K562 (cell line): ENCODE measurements around the gene ANO7. TPM values are rescaled to one million over a fixed set of nuclear protein-coding genes. Genes with fewer than 3 reads are reported as not detected.
A peak's percentile ranks its signal among the peaks of the same experiment; 100 is the strongest.

Source experiments
- ATAC-seq: fragments of 200-7000 bp; cut with Tn5 transposase; 3 replicates; pipeline ENCODE4 v1.9.1; 2020; ENCODE audit warnings: moderate library complexity
- BruUV-seq: library from RNA; stranded (reverse); fragments of 400-500 nt; replicated peaks from 2 replicates; lab custom pipeline; 2021; lab: Mats Ljungman, UMichigan
- CTCF ChIA-PET: fragments of 300-600 bp; formaldehyde crosslinking; extraction: SDS; loops from one replicate; lab custom pipeline; 2021; ENCODE audit warnings: low intra/inter-chr PET ratio; lab: Yijun Ruan, JAX
- POLR2A ChIA-PET: fragments of 300-600, 350-650 bp; sonication (Branson Sonifier 250); formaldehyde crosslinking; extraction: SDS; loops from one replicate; lab custom pipeline; 2021; ENCODE audit warnings: antibody characterized with exemption, inconsistent platforms; lab: Yijun Ruan, JAX
- DNase-seq, 4 experiments: peaks; one replicate each; pipeline versions ENCODE4 v3.0.0 to v3.0.0-alpha.2; 2011 to 2018; ENCODE audit warnings: low spot score in 3 of 4, mixed read lengths in 3 of 4; ENCODE audit errors: extremely low read depth in 1 of 4
- FAIRE-seq: peaks from 2 replicates; lab custom pipeline; 2011; peaks lifted over from hg19 to GRCh38; lab: Jason Lieb, UNC
- H2AFZ ChIP-seq: 2 replicates; pipeline ENCODE4 v1.6.0; 2011; ENCODE audit warnings: low read depth, low read length, control low read depth, inconsistent platforms
- H3K27ac ChIP-seq: fragments of 200-600 bp; 3 replicates; pipeline ENCODE4 v1.8.0; 2011; ENCODE audit warnings: low read depth, mild to moderate bottlenecking, control low read depth, inconsistent platforms, low read length, moderate library complexity, mixed read lengths; ENCODE audit errors: extremely low read depth
- H3K27me3 ChIP-seq, 2 experiments: fragments of 300-600 bp in 1 of 2; 2 replicates in 1 of 2; 3 replicates in 1 of 2; pipeline versions ENCODE4 v1.6.0 to v1.8.0; 2011; ENCODE audit warnings: inconsistent platforms in 2 of 2, low read length in 2 of 2, mild to moderate bottlenecking in 1 of 2, mixed read lengths in 1 of 2, moderate library complexity in 1 of 2; ENCODE audit not compliant: control insufficient read depth in 2 of 2, insufficient read depth in 2 of 2
- H3K36me3 ChIP-seq: fragments of 300-600 bp; 3 replicates; pipeline ENCODE4 v1.8.0; 2011; ENCODE audit warnings: mild to moderate bottlenecking, low read length, inconsistent platforms; ENCODE audit not compliant: control insufficient read depth, insufficient read depth
- H3K4me1 ChIP-seq, 2 experiments: fragments of 200-600 bp in 1 of 2; replicated peaks in 1 of 2; 2 replicates in 1 of 2; 3 replicates in 1 of 2; pipeline versions ENCODE4 v1.5.1 to v1.8.0; 2011; ENCODE audit warnings: inconsistent platforms in 2 of 2, low read length in 2 of 2, mild to moderate bottlenecking in 1 of 2, mixed read lengths in 1 of 2, moderate library complexity in 1 of 2; ENCODE audit not compliant: control insufficient read depth in 2 of 2, insufficient read depth in 2 of 2
- H3K4me2 ChIP-seq: 2 replicates; pipeline ENCODE4 v1.6.1; 2011; ENCODE audit warnings: low read length, control low read depth, inconsistent platforms, mixed read lengths; ENCODE audit not compliant: insufficient read depth
- H3K4me3 ChIP-seq: fragments of 200-600 bp; sonication (generic), shearing (Covaris generic); 2 replicates; pipeline ENCODE4 v1.5.1; 2016; ENCODE audit warnings: control low read depth, inconsistent platforms
- H3K79me2 ChIP-seq: fragments of 200-600 bp; 3 replicates; pipeline ENCODE4 v1.8.0; 2011; ENCODE audit warnings: low read length, inconsistent platforms; ENCODE audit not compliant: control insufficient read depth, insufficient read depth
- H3K9ac ChIP-seq, 2 experiments: 2 replicates each; pipeline versions ENCODE4 v1.6.0 to v1.6.1; 2011; ENCODE audit warnings: low read depth in 2 of 2, low read length in 2 of 2, control low read depth in 1 of 2, inconsistent platforms in 1 of 2, mild to moderate bottlenecking in 1 of 2, mixed read lengths in 1 of 2; ENCODE audit not compliant: insufficient read depth in 1 of 2
- H3K9me1 ChIP-seq: one replicate; pipeline ENCODE4 v1.6.0; 2011; ENCODE audit warnings: inconsistent platforms, mild to moderate bottlenecking, low read length, moderate library complexity; ENCODE audit not compliant: control insufficient read depth, insufficient read depth
- H3K9me3 ChIP-seq: replicated peaks from 2 replicates; pipeline ENCODE4 v1.5.1; 2011; ENCODE audit warnings: low read depth, low read length, inconsistent platforms; ENCODE audit not compliant: control insufficient read depth, insufficient read depth
- H4K20me1 ChIP-seq: replicated peaks from 2 replicates; pipeline ENCODE4 v1.6.1; 2011; ENCODE audit warnings: low read length, inconsistent platforms, mixed read lengths; ENCODE audit not compliant: control insufficient read depth, insufficient read depth
- MITF ChIP-seq: IDR thresholded peaks from 2 replicates; pipeline ENCODE4 v1.6.1; 2014; ENCODE audit warnings: antibody characterized with exemption
- POLR2A ChIP-seq: fragments of 450-650 bp; conservative IDR thresholded peaks from 2 replicates; pipeline ENCODE4 v1.6.1; 2016
- POLR2G ChIP-seq: fragments of 200-400 bp; formaldehyde crosslinking; IDR thresholded peaks from 2 replicates; pipeline ENCODE4 v1.6.1; 2017; ENCODE audit warnings: low read depth, mild to moderate bottlenecking, antibody characterized with exemption, low read length, moderate library complexity
- ZNF518B ChIP-seq: fragments of 250-450 bp; sonication (Bioruptor Pico); IDR thresholded peaks from 2 replicates; pipeline ENCODE4 v1.5.0; 2021; ENCODE audit warnings: mild to moderate bottlenecking, moderate library complexity
- WGBS: fragments of 100-300 bp; shearing (Covaris generic); methylation state at CpG from one replicate; pipeline ENCODE4 v1.1.6; 2016; ENCODE audit warnings: low coverage, mixed read lengths; ENCODE audit not compliant: insufficient coverage; ENCODE audit errors: missing lambda C conversion rate; 5-methylcytosine and 5-hydroxymethylcytosine counted together
- in situ Hi-C: fragments of 300-500 bp; cut with MboI; formaldehyde crosslinking; loops from 4 replicates; pipeline ENCODE4 v1.15.0; 2018; ENCODE audit warnings: inconsistent platforms, mixed read lengths
- intact Hi-C: fragments of 100-400 bp; cut with micrococcal nuclease; formaldehyde crosslinking; loops from 2 replicates; pipeline ENCODE4 v1.14.2; 2022
- polyA plus RNA-seq, 8 experiments: library from polyadenylated mRNA; depleted of rRNA in 4 of 8; stranded (reverse) in 5 of 8; unstranded in 3 of 8; fragments of >200 nt; fragmentation: Nextera tagmentation in 2 of 8; fragmentation: Illumina TruSeq in 1 of 8; extraction: Ambion mirVana in 2 of 8; extraction: Trizol in 1 of 8; gene quantifications; 2 replicates each; pipeline versions ENCODE4 v1.2.1 to v1.2.3, GENCODE V29; 2011 to 2014; ENCODE audit warnings: inconsistent platforms in 1 of 8, missing spikeins in 1 of 8
- total RNA-seq, 7 experiments: library from RNA; depleted of rRNA in 6 of 7; stranded (reverse); fragments of >200 nt in 6 of 7; fragmentation: Illumina TruSeq in 2 of 7; extraction: Trizol in 2 of 7; gene quantifications; 2 replicates each; pipeline versions ENCODE4 v1.2.1 to v1.2.3, GENCODE V29; 2011 to 2021; ENCODE audit warnings: low replicate concordance in 1 of 7

Gene ANO7
- total and polyA plus RNA-seq, 9 of the 15 experiments (the other 6 are each of a cell fraction or from before 2014, with no cell fraction given), result 0.28 to 5.1 (median 1.1) TPM

GRCh38 chr2:241235859-241236593 lies 47.5 kb downstream of the ANO7 start:
- Histone ChIP-seq H3K79me2 (no peaks in the 10 kb centered on the region), H3K36me3 (peaks cover 89% of the 10 kb centered on the region; the same call in 2 of the 3 replicates), H3K4me2 (no peak overlapping the region), H4K20me1 (no peaks in the 10 kb centered on the region), H3K9me3 (no peaks in the 10 kb centered on the region), H3K4me1 (no peaks in the 10 kb centered on the region), H3K27me3 (no peaks in the 10 kb centered on the region), H2AFZ (no peak overlapping the region), H3K4me3 (no peak overlapping the region), H3K9ac (no peak overlapping the region), H3K9me1 (no peaks in the 10 kb centered on the region), H3K27ac (no peak overlapping the region)
- intact Hi-C loops (no loop called here), in situ Hi-C loops (no loop called here)
- POLR2A ChIA-PET, result interaction anchor here (0.6 to 0.8 kb wide), 2 partner anchors 12 to 31 kb away, joined by 3 read pairs; no protein-coding TSS in a partner anchor
- ATAC-seq, result no peak
- BruUV-seq, result no TSS peak
- CTCF ChIA-PET, result no interaction called here
- 89% methylated on average over 12 of the region's 30 CpGs for WGBS
- no peak for FAIRE-seq
- no peak for DNase-seq
- peak; percentile 51; the same call in 1 of the 2 replicates for TF ChIP-seq POLR2G
- TF ChIP-seq MITF, result no peak
- no peak for TF ChIP-seq ZNF518B (CRISPR knock-in tag)
- 0 out of 2 replicates have a peak, but pooled peaks have one; percentile 27 for TF ChIP-seq POLR2A
